Retinal pigment epithelial cell (primary cell): ENCODE data around the gene NKD1.

ENCODE experiments used
- DNase-seq: peaks from one replicate; pipeline ENCODE4 v3.0.0-alpha.2; 2010; ENCODE audit warnings: low read depth
- H3K4me3 ChIP-seq: 2 replicates; pipeline ENCODE4 v1.5.1; 2011; ENCODE audit warnings: mild to moderate bottlenecking, low read length, control low read depth, moderate library complexity
- TF ChIP-seq, protein P1 (sequence below): conservative IDR thresholded peaks from 2 replicates; pipeline ENCODE4 v1.5.1; 2011; ENCODE audit warnings: low read depth, low read length, control low read depth, inconsistent platforms

The NKD1 gene

GRCh38 chr16:50559342-50559741 is 11.1 kb downstream of the NKD1 start:
- TF ChIP-seq, protein P1, sequence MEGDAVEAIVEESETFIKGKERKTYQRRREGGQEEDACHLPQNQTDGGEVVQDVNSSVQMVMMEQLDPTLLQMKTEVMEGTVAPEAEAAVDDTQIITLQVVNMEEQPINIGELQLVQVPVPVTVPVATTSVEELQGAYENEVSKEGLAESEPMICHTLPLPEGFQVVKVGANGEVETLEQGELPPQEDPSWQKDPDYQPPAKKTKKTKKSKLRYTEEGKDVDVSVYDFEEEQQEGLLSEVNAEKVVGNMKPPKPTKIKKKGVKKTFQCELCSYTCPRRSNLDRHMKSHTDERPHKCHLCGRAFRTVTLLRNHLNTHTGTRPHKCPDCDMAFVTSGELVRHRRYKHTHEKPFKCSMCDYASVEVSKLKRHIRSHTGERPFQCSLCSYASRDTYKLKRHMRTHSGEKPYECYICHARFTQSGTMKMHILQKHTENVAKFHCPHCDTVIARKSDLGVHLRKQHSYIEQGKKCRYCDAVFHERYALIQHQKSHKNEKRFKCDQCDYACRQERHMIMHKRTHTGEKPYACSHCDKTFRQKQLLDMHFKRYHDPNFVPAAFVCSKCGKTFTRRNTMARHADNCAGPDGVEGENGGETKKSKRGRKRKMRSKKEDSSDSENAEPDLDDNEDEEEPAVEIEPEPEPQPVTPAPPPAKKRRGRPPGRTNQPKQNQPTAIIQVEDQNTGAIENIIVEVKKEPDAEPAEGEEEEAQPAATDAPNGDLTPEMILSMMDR, result no peak
- no peak for DNase-seq
- no peak overlapping the region for H3K4me3 ChIP-seq

GRCh38 chr16:50559804-50560514 is 11.8 kb downstream of the NKD1 start:
- DNase-seq, result no peak
- TF ChIP-seq, protein P1, result no peak
- no peak overlapping the region for H3K4me3 ChIP-seq

GRCh38 chr16:50560903-50561863 is 13.0 kb downstream of the NKD1 start:
- TF ChIP-seq, protein P1, result no peak
- no peak overlapping the region for H3K4me3 ChIP-seq
- no peak for DNase-seq

DNA sequence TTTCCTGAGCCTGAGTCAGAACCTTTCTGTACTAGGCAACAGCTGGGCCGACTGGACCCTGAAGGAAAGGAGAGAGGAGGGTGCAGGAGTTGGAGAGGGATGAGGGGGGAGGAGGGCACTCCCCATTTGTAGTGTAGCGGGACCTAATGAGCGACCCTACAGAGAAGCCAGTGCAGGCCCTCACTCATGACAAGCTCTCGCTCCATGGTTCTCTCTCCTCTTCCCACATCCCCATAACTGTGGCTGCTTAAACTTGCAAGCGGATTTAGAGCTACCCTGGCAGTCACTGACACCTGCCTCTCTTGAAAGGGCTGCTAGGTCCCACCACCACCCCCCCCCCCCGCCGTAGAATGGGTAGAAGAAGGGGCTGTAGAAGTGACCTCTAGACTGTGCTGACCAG is 14.5 kb downstream of the NKD1 start:
- H3K4me3 ChIP-seq, result no peak overlapping the region
- TF ChIP-seq, protein P1, result no peak
- DNase-seq, result no peak

GRCh38 chr16:50563989-50564388 is 15.8 kb downstream of the NKD1 start:
- TF ChIP-seq, protein P1, result no peak
- H3K4me3 ChIP-seq, result no peak overlapping the region
- DNase-seq, result no peak

DNA sequence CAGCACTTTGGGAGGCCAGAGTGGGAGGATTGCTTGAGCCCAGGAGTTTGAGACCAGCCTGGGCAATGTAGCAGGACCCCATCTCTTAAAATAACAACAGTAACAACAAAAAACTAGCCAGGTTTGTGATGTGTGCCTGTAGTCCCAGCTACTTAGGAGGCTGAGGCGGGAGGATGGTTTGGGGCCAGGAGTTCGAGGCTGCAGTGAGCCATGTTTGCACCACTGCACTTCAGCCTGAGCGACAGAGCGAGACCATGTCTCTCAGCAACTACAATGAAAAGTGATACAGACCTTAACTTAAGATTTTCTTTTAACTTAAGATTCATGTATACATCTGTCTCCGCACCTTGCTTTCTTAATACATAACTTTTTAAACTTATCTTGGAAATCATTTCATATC is 17.2 kb downstream of the NKD1 start:
- no peak for DNase-seq

More for the DNA sequence above, 17.2 kb downstream of the NKD1 start:
- no peak overlapping the region for H3K4me3 ChIP-seq
- TF ChIP-seq, protein P1, result no peak
